Pancreas (tissue), 10 donors: ENCODE results near the gene FHL5. TPM values are rescaled to one million over a fixed set of nuclear protein-coding genes. Genes with fewer than 3 reads are reported as not detected.

ENCODE experiments used
- ATAC-seq, 4 donors: fragments of 200-7000 bp; cut with Tn5 transposase; one replicate each; pipeline versions ENCODE4 v1.8.0 to v1.9.1; 2020; ENCODE audit warnings: mild to moderate bottlenecking in 4 of 4, moderate library complexity in 4 of 4
- DNase-seq, 6 donors: peaks; one replicate each; pipeline ENCODE4 v3.0.0-alpha.2; 2020
- FAIRE-seq: peaks from 2 replicates; lab custom pipeline; 2012; peaks lifted over from hg19 to GRCh38; lab: Jason Lieb, UNC
- H3K27ac ChIP-seq, 4 donors: fragments of 200-600 bp; sonication (generic); 1 replicate in 3 of 4; 2 replicates in 1 of 4; pipeline versions ENCODE4 v1.5.0 to v1.8.0; 2020
- H3K27me3 ChIP-seq, 4 donors: fragments of 200-600 bp; one replicate each; pipeline ENCODE4 v1.8.0; 2021
- H3K36me3 ChIP-seq, 3 donors: fragments of 200-600 bp; sonication (generic) in 1 of 3; one replicate each; pipeline versions ENCODE4 v1.5.0 to v1.8.0; 2020 to 2021
- H3K4me1 ChIP-seq, 3 donors: fragments of 200-600 bp; one replicate each; pipeline ENCODE4 v1.8.0; 2021
- H3K4me3 ChIP-seq, 4 donors: fragments of 200-600 bp; sonication (generic) in 2 of 4; one replicate each; pipeline versions ENCODE4 v1.5.0 to v1.8.0; 2020 to 2021
- H3K9me3 ChIP-seq, 4 donors: fragments of 200-600 bp; one replicate each; pipeline ENCODE4 v1.8.0; 2021
- CTCF ChIP-seq, 4 donors: fragments of 200-600 bp; sonication (generic) in 3 of 4; IDR thresholded peaks; one replicate each; pipeline versions ENCODE4 v1.5.0 to v1.8.0; 2021; ENCODE audit warnings: antibody characterized with exemption in 4 of 4
- WGBS, 2 donors: extraction: QIAGEN DNeasy Blood & Tissue Kit; methylation state at CpG; one replicate each; pipeline ENCODE4 v1.1.7; 2013; 5-methylcytosine and 5-hydroxymethylcytosine counted together
- intact Hi-C, 3 donors: fragments of 100-400 bp; cut with DNase I; formaldehyde crosslinking; loops; one replicate each; pipeline versions ENCODE4 v1.11.1 to v1.14.2; 2022
- polyA plus RNA-seq, 2 donors: library from polyadenylated mRNA; stranded (reverse); fragments of 200-250 nt; gene quantifications; one replicate each; pipeline ENCODE4 v1.2.3, GENCODE V29; 2013
- total RNA-seq, 6 donors: library from RNA; stranded (reverse); fragmentation: NEBNext Ultra II Directional in 4 of 6; extraction: Animal tissue kit (Norgen Biotek cat#: 25700) in 4 of 6; gene quantifications; one replicate each; pipeline versions ENCODE4 v1.2.1 to v1.2.4, GENCODE V29; 2021 to 2023
- donor health status: healthy with polysubstance abuse.
- donor health status: DM: no; HTN: no; CAD: no; lungs with moderate emphysema.
- donor health status: DM: no; HTN: no; CAD: no.
- donor health status: control.
- donor health status: control.
- donor health status: Bipolar disorder and iron deficiency.
- donor health status: DM: yes; HTN: yes; CAD: no.
- donor health status: DM: no; HTN: no; CAD: no.
- donor health status: DM: no; HTN: no; CAD: no.
- donor health status: DM: yes; HTN: yes; CAD: no.

Gene FHL5
- total RNA-seq (1 to 10 TPM in 5 of 6 donors, under 1 TPM in 1; 0.83 to 4.2 (median 1.6) TPM), polyA plus RNA-seq (1 to 10 TPM; 2.4 to 3.2 TPM)

- Histone ChIP-seq H3K27me3 (no peaks in the 10 kb centered on the region), H3K4me3 (no peak within 1 kb of the TSS)
These were observed at the start of gene FHL5 for GRCh38 chr6:96562886-96563285. TSS of gene FHL5 (plus strand) at chr6:96563128. CDS start at chr6:96603614, 40,486 bp downstream.

GRCh38 chr6:96520171-96521115 is 42.5 kb upstream of the FHL5 start:
- H3K4me3 ChIP-seq, result peak overlapping the region; percentile 70 to 85 (median 78)
- WGBS, 2 donors, result 17 to 23% methylated on average over 6 of the region's 6 CpGs
- peak; percentile 39 to 54 (median 50) for ATAC-seq
- intact Hi-C loops, result no loop called here
- H3K9me3 ChIP-seq, result no peaks in the 10 kb centered on the region
- H3K4me1 ChIP-seq, result peaks cover 9 to 30% (median 13%) of the 10 kb centered on the region in 3 donors
- H3K27me3 ChIP-seq, result no peaks in the 10 kb centered on the region
- FAIRE-seq, result no peak
- H3K27ac ChIP-seq, result peak overlapping the region; percentile 2 to 99 (median 97)
- peak in 4 of 6 donors; percentile 34 to 75 (median 54) for DNase-seq
- no peak for TF ChIP-seq CTCF (IDR thresholded peaks at IDR 0.05)
- peaks cover 0 to 13% (median 0%) of the 10 kb centered on the region in 3 donors for H3K36me3 ChIP-seq

More at GRCh38 chr6:96562886-96563285, at the start of gene FHL5:
- no peaks in the 10 kb centered on the region for H3K36me3 ChIP-seq
- H3K27ac ChIP-seq, result no peak within 1 kb of the TSS
- peaks cover 0 to 5% (median 0%) of the 10 kb centered on the region in 4 donors for H3K9me3 ChIP-seq
- TF ChIP-seq CTCF (IDR thresholded peaks at IDR 0.05), result no peak
- DNase-seq, result no peak
- intact Hi-C loops, result no loop called here
- no peak for ATAC-seq
- WGBS, 2 donors, result 21 to 22% methylated on average over 3 of the region's 3 CpGs
- no peak for FAIRE-seq
- H3K4me1 ChIP-seq, result no peaks in the 10 kb centered on the region

- no peak for TF ChIP-seq CTCF (IDR thresholded peaks at IDR 0.05)
- WGBS, 2 donors, result 0% methylated on average over 8 of the region's 8 CpGs
- Histone ChIP-seq H3K27ac (peak overlapping the region; percentile 96 to 99 (median 98)), H3K4me3 (peak overlapping the region; percentile 70 to 85 (median 78)), H3K36me3 (peaks cover 0 to 20% (median 0%) of the 10 kb centered on the region in 3 donors), H3K9me3 (no peaks in the 10 kb centered on the region), H3K4me1 (peaks cover 9 to 30% (median 13%) of the 10 kb centered on the region in 3 donors), H3K27me3 (no peaks in the 10 kb centered on the region)
- peak; percentile 30 to 43 (median 38) for ATAC-seq
- no peak for DNase-seq
- no peak for FAIRE-seq
- intact Hi-C loops, result no loop called here
These were observed 41.7 kb upstream of the FHL5 start for GRCh38 chr6:96521306-96521643.

- peak within 1 kb of the TSS; percentile 70 to 85 (median 78) for H3K4me3 ChIP-seq
- peak within 1 kb of the TSS; percentile 96 to 99 (median 98) for H3K27ac ChIP-seq
- ATAC-seq (peak; percentile 97 to 99 (median 98)), DNase-seq (peak; percentile 91 to 96 (median 94)), FAIRE-seq (no peak)
- H3K4me1 ChIP-seq, result peaks cover 9 to 30% (median 16%) of the 10 kb centered on the region in 3 donors
- H3K9me3 ChIP-seq, result no peaks in the 10 kb centered on the region
- TF ChIP-seq CTCF (IDR thresholded peaks at IDR 0.05), result no peak
- 0% methylated on average over 62 to 63 of the region's 63 CpGs for WGBS, 2 donors
- H3K36me3 ChIP-seq, result peaks cover 0 to 23% (median 0%) of the 10 kb centered on the region in 3 donors
- intact Hi-C loops, result no loop called here
- no peaks in the 10 kb centered on the region for H3K27me3 ChIP-seq
These were observed 41.1 kb upstream of the FHL5 start, which contains the start of gene UFL1 for GRCh38 chr6:96521644-96522464. TSS of gene UFL1 (plus strand) at chr6:96521806. CDS start at chr6:96521874, 68 bp downstream.
